ACC112 (cell line): ENCODE results near the gene POLR3B.

Source experiments
- H2AFZ ChIP-seq: fragments of 200-600 bp; sonication (generic); one replicate; pipeline ENCODE4 v1.6.0; 2017; ENCODE audit warnings: antibody characterized with exemption, low read length; ENCODE audit not compliant: unreplicated experiment
- H3K27ac ChIP-seq: fragments of 200-600 bp; sonication (generic); 2 replicates; pipeline ENCODE4 v1.5.1; 2014; ENCODE audit warnings: low read depth, mild to moderate bottlenecking, antibody characterized with exemption, low read length, moderate library complexity
- H3K27me3 ChIP-seq: fragments of 200-600 bp; sonication (generic); 2 replicates; pipeline ENCODE4 v1.6.1; 2014; ENCODE audit warnings: mild to moderate bottlenecking, antibody characterized with exemption, low read length, moderate library complexity, mixed read lengths; ENCODE audit not compliant: insufficient read depth
- H3K36me3 ChIP-seq: fragments of 200-600 bp; sonication (generic); 2 replicates; pipeline ENCODE4 v1.6.1; 2016; ENCODE audit warnings: mild to moderate bottlenecking, antibody characterized with exemption, low read length, moderate library complexity, mixed read lengths; ENCODE audit not compliant: insufficient read depth
- H3K4me1 ChIP-seq: fragments of 200-600 bp; sonication (generic); one replicate; pipeline ENCODE4 v1.6.1; 2016; ENCODE audit warnings: low read length, mixed read lengths; ENCODE audit not compliant: insufficient read depth, unreplicated experiment, control insufficient read depth
- H3K4me3 ChIP-seq: fragments of 200-600 bp; sonication (generic); 2 replicates; pipeline ENCODE4 v1.5.1; 2014; ENCODE audit warnings: mild to moderate bottlenecking, low read depth, low read length
- H3K79me2 ChIP-seq: fragments of 200-600 bp; sonication (generic); one replicate; pipeline ENCODE4 v1.6.0; 2016; ENCODE audit warnings: low read length; ENCODE audit not compliant: control insufficient read depth, unreplicated experiment, insufficient read depth

Gene POLR3B

GRCh38 chr12:106323537-106323936, 34.0 kb upstream of the POLR3B start:
- H2AFZ ChIP-seq, result no peak overlapping the region
- no peaks in the 10 kb centered on the region for H3K79me2 ChIP-seq
- H3K4me3 ChIP-seq, result no peak overlapping the region
- no peak overlapping the region for H3K27ac ChIP-seq
- H3K27me3 ChIP-seq, result no peaks in the 10 kb centered on the region
- H3K36me3 ChIP-seq, result no peaks in the 10 kb centered on the region
- H3K4me1 ChIP-seq, result no peaks in the 10 kb centered on the region

GRCh38 chr12:106327309-106327869, 30.2 kb upstream of the POLR3B start:
- H3K36me3 ChIP-seq, result no peaks in the 10 kb centered on the region
- no peak overlapping the region for H2AFZ ChIP-seq
- H3K27me3 ChIP-seq, result no peaks in the 10 kb centered on the region
- H3K27ac ChIP-seq, result no peak overlapping the region
- H3K4me1 ChIP-seq, result no peaks in the 10 kb centered on the region
- no peaks in the 10 kb centered on the region for H3K79me2 ChIP-seq
- no peak overlapping the region for H3K4me3 ChIP-seq

GRCh38 chr12:106328735-106329134, 28.8 kb upstream of the POLR3B start:
- H3K27me3 ChIP-seq, result no peaks in the 10 kb centered on the region
- H2AFZ ChIP-seq, result no peak overlapping the region
- H3K27ac ChIP-seq, result no peak overlapping the region
- H3K36me3 ChIP-seq, result no peaks in the 10 kb centered on the region
- no peaks in the 10 kb centered on the region for H3K4me1 ChIP-seq
- H3K4me3 ChIP-seq, result no peak overlapping the region
- H3K79me2 ChIP-seq, result no peaks in the 10 kb centered on the region

- no peaks in the 10 kb centered on the region for H3K79me2 ChIP-seq
- H3K27me3 ChIP-seq, result no peaks in the 10 kb centered on the region
- H3K4me1 ChIP-seq, result no peaks in the 10 kb centered on the region
- H2AFZ ChIP-seq, result no peak overlapping the region
- H3K36me3 ChIP-seq, result no peaks in the 10 kb centered on the region
- H3K27ac ChIP-seq, result no peak overlapping the region
- H3K4me3 ChIP-seq, result no peak overlapping the region
These were observed 28.1 kb upstream of the POLR3B start for GRCh38 chr12:106329231-106329982.

- H3K4me3 ChIP-seq, result no peak overlapping the region
- H3K36me3 ChIP-seq, result no peaks in the 10 kb centered on the region
- no peak overlapping the region for H2AFZ ChIP-seq
- H3K27ac ChIP-seq, result no peak overlapping the region
- no peaks in the 10 kb centered on the region for H3K79me2 ChIP-seq
- H3K27me3 ChIP-seq, result no peaks in the 10 kb centered on the region
- H3K4me1 ChIP-seq, result peaks cover 7% of the 10 kb centered on the region
These were observed 25.9 kb upstream of the POLR3B start for GRCh38 chr12:106331599-106331998.

- no peak overlapping the region for H3K27ac ChIP-seq
- H3K4me1 ChIP-seq, result peaks cover 10% of the 10 kb centered on the region
- H3K79me2 ChIP-seq, result no peaks in the 10 kb centered on the region
- no peaks in the 10 kb centered on the region for H3K36me3 ChIP-seq
- no peak overlapping the region for H3K4me3 ChIP-seq
- no peak overlapping the region for H2AFZ ChIP-seq
- H3K27me3 ChIP-seq, result no peaks in the 10 kb centered on the region
These were observed 25.0 kb upstream of the POLR3B start for GRCh38 chr12:106332536-106332935.

- Histone ChIP-seq H3K4me3 (no peak overlapping the region), H3K4me1 (peaks cover 10% of the 10 kb centered on the region), H3K36me3 (no peaks in the 10 kb centered on the region), H3K27ac (no peak overlapping the region), H3K79me2 (no peaks in the 10 kb centered on the region), H3K27me3 (no peaks in the 10 kb centered on the region), H2AFZ (no peak overlapping the region)
These were observed 24.5 kb upstream of the POLR3B start for GRCh38 chr12:106333010-106333409.

GRCh38 chr12:106333756-106334155, 23.8 kb upstream of the POLR3B start:
- no peak overlapping the region for H3K4me3 ChIP-seq
- H3K27ac ChIP-seq, result no peak overlapping the region
- H3K27me3 ChIP-seq, result no peaks in the 10 kb centered on the region
- H3K79me2 ChIP-seq, result no peaks in the 10 kb centered on the region
- H2AFZ ChIP-seq, result no peak overlapping the region
- peaks cover 10% of the 10 kb centered on the region for H3K4me1 ChIP-seq
- no peaks in the 10 kb centered on the region for H3K36me3 ChIP-seq

- Histone ChIP-seq H3K27ac (no peak overlapping the region), H2AFZ (no peak overlapping the region), H3K4me3 (no peak overlapping the region), H3K36me3 (no peaks in the 10 kb centered on the region), H3K4me1 (peaks cover 17% of the 10 kb centered on the region), H3K79me2 (no peaks in the 10 kb centered on the region), H3K27me3 (no peaks in the 10 kb centered on the region)
These were observed 16.3 kb upstream of the POLR3B start for GRCh38 chr12:106341086-106341877.

- Histone ChIP-seq H3K79me2 (no peaks in the 10 kb centered on the region), H2AFZ (peak overlapping the region; percentile 55), H3K4me3 (peak overlapping the region; percentile 69), H3K27me3 (no peaks in the 10 kb centered on the region), H3K4me1 (peaks cover 11% of the 10 kb centered on the region), H3K36me3 (no peaks in the 10 kb centered on the region), H3K27ac (peak overlapping the region; percentile 59)
These were observed 14.9 kb upstream of the POLR3B start for GRCh38 chr12:106342397-106343213.
